HG02981 (cell line): ENCODE results near the gene KRCC1.
"Not testable (repeated sequence)": the region's sequence is repeated elsewhere in the genome, so short reads cannot be mapped to it uniquely, and the experiment has no call there.

ENCODE experiments used
- ATAC-seq: cut with Tn5 transposase; IDR thresholded peaks from one replicate; pipeline ENCODE4 v1.9.1; 2021; ENCODE audit warnings: mild to moderate bottlenecking, moderate library complexity; ENCODE audit not compliant: unreplicated experiment

Gene KRCC1

DNA sequence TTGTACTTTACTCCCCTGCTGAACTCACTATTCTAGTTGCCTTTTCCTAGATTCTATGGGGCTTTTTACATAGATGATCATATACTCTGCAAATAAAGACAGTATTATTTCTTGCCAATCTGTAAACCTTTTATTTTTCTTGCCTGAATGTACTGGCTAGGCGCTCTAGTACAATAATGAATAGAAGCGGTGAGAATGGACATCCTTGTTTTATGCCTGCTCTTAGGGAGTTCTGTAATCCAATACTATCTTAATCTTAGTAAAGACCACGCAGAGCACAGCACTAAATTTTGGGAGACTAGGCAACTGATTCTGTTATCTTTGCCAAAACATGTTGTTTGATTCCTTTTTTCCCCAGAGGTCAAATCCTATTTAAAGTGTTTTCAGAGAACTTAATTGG, 7.0 kb downstream of the KRCC1 start:
- ATAC-seq, result no peak

- ATAC-seq, result not testable (repeated sequence)
These were observed 10.0 kb downstream of the KRCC1 start for GRCh38 chr2:88045561-88045960.

GRCh38 chr2:88042476-88042875, 13.1 kb downstream of the KRCC1 start:
- ATAC-seq, result no peak

DNA sequence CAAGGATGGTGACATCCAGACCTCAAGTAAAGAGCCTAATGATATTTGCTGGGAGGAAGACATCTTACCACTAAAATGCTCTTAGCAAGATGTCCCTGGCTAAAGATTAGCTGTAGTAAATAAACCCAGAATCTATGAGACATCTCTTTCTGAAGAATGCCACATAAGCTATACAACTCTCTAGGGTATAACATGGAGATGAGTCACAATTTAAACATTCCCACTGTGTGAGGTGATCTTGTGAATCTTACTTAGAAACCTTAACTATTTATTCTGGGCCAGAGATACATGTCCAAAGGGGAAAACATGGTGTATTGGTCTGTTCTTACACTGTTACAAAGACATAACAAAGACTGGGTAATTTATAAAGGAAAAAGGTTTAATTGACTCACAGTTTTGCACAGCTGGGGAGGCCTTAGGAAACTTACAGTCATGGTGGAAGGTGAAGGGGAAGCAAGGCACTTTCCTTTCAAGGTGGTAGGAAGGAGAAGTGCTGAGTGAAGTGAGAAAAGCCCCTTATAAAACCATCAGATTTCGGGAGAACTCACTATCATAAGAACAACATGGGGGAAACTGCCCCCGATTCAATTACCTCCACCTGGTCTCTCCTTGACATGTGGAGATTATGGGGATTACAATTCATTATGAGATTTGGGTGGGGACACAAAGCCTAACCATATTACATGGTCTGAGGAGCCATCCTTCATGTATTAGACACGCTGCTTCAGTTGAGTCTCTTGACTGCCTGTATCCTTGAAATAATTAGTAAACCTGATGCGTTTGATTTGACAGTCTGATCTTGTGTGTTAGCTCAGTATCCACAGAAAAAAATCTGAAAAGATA, 17.1 kb downstream of the KRCC1 start:
- ATAC-seq, result no peak

DNA sequence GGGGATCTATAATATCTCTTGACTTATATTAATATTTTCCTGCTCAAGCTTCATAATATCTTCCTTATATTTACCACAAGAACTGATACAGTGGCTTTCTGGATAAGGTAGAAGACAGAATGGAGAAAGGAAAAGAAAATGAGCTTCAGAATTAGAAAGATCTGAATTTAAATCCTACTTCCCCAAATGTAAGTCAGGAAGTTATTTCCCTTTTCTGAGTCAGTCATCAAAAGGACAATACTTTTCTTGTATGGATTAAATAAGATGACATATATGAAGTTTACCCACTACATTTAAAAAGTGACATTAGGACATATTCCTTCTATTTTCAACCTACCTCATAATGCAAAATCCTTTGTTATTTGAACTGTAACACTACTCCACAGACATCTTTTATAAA, 19.0 kb downstream of the KRCC1 start:
- no peak for ATAC-seq

DNA sequence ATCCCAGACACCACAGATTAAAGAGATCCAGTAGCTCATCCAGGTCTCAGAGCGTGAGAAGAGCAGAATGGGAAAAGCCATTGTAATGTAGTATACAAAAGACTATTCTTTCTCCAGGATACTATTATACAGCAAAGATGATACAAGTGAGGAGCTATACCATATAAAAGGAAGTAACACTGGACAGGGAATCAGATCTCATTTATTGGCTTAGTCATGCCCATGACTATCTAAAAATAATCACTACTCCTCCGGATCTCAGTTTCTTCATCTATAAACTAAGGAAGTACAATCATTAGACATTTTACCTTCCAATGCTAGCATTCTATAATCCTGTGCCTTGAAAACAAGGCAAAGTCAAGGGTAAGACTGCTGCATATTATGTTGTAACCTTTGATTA, 19.4 kb downstream of the KRCC1 start:
- no peak for ATAC-seq

- no peak for ATAC-seq
These were observed 23.4 kb downstream of the KRCC1 start for GRCh38 chr2:88032070-88032702.

GRCh38 chr2:88028931-88029330, 26.7 kb downstream of the KRCC1 start:
- no peak for ATAC-seq

GRCh38 chr2:88027697-88028389, 27.7 kb downstream of the KRCC1 start:
- ATAC-seq, result peak; percentile 38

DNA sequence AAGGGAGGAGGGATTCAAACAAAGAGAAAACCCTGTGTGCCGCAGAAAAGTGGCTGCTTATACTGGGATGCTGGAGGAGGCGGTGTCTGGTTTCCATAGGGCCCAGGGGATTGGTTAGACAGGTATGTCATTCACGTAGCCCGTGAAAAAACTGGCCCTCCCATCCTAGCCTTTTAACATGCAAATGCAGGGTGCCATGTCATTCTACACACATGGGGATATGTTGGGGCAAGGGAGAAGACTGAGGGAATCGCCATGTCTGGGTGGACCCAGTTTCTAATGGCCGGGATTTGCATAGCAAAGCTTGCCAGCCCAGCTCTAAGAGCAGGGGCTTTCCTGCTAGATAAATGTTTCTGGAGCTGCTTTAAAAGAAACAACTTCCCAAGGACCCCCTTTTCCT, 31.1 kb downstream of the KRCC1 start:
- no peak for ATAC-seq

DNA sequence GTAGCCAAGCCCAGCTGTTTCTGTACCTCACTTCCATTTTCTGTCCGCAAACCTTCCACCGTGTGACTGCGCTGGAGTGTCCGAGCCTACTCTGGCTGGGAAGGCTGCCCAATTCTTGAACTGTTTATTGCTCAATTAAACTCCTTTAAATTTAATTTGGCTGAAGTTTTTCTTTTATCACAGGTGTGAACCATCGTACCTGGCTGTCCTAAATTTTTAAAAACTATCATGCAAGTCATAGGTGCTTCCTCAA, 33.0 kb downstream of the KRCC1 start:
- no peak for ATAC-seq

- ATAC-seq, result no peak
These were observed 35.6 kb downstream of the KRCC1 start for GRCh38 chr2:88019985-88020384.

DNA sequence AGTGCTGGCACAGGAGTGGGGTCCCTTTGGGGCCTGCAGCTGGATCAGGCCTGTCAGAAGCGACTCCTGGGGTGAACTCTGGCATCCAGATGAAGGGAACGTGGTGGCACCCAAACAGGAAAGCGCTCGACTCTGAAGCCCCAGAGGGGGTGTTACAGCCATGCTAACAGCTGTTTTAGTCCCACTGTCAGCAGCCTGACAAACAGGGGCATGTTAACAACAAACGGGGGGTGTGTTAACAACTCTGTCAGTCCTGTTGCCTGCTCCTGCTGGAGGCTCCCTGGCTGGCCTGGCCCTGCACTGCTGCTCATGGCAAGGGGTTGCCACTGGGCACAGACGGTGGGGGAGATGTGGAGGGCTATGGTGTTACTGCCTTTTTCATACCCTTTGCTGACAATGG, 36.7 kb downstream of the KRCC1 start:
- no peak for ATAC-seq

DNA sequence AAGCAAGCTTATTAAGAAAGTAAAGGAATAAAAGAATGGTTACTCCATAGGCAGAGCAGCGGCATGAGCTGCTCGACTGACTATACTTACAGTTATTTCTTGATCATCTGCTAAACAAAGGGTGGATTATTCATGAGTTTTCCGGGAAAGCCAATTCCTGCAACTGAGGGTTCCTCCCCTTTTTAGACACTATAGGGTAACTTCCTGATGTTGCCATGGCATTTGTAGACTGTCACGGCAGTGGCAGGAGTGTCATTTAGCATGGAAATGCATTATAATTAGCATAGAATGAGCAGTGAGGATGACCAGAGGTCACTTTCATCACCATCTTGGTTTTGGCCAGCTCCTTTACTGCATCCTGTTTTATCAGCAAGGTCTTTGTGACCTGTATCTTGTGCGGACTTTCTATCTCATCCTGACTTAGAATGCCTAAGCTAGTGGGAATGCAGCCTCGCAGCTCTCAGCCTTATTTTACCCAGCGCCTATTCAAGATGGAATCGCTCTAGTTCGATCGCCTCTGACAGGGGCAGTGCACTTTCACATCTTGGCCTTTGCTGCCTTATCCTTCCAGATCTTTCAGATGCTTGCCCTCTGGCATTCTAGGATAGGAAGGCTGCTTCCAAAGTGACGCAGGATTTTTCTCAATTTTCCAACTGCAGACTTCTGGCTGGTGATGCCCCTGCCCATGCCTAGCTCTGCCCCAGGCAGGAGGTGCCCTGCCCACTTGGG, 37.3 kb downstream of the KRCC1 start:
- ATAC-seq, result not testable (repeated sequence)

DNA sequence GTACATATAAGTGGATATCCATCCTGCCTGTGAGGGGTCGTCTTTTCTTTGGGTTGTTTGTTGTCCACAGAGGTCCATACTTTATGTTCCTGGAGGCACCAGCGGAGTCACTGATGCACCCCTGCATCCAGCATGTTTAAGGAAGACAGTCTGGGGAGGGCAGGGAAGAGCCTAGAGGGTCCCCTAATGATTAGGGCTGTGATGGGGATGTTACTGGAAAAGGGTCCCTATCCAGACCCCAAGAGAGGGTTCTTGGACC, 37.9 kb downstream of the KRCC1 start:
- not testable (repeated sequence) for ATAC-seq

DNA sequence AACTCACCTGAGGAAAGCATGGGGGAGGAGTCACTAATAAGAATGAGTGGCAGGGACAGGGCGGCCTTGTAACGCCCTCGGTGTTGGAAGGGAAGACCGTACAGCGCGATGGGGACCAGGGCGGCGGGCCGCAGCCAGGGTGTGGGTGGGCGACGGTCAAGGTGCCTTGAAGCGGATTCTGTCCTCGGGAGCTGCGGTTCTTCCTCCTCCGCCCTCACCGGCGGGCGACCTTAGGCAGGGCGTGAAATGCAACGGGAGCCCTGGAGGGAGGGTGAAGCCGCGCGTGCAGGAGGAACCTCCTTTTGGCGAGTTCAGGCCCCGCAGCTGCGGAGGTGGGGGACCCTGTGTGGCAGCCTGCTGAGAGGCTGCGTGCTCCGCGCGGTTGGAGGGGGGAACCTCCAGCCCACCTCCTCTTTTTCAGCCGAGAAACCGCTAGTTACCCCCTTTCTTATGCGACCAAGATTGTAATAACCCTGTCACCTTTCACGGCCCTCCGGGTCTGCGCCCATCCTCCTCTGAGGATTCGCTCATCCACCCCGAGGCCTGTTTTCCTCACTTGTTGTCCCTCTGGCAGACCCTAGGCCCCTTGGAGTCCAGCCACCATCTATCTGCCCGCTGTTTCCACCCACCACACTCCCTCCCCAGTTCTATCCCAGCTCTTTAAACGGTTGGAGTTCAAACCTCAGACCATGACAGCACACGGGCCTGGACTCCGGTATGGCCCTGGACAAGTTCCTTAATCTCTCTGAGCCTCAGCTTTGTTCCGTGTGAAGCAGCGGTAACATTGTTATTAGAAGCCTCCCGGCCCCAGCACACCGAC, 38.4 kb downstream of the KRCC1 start:
- peak; percentile 66 for ATAC-seq

DNA sequence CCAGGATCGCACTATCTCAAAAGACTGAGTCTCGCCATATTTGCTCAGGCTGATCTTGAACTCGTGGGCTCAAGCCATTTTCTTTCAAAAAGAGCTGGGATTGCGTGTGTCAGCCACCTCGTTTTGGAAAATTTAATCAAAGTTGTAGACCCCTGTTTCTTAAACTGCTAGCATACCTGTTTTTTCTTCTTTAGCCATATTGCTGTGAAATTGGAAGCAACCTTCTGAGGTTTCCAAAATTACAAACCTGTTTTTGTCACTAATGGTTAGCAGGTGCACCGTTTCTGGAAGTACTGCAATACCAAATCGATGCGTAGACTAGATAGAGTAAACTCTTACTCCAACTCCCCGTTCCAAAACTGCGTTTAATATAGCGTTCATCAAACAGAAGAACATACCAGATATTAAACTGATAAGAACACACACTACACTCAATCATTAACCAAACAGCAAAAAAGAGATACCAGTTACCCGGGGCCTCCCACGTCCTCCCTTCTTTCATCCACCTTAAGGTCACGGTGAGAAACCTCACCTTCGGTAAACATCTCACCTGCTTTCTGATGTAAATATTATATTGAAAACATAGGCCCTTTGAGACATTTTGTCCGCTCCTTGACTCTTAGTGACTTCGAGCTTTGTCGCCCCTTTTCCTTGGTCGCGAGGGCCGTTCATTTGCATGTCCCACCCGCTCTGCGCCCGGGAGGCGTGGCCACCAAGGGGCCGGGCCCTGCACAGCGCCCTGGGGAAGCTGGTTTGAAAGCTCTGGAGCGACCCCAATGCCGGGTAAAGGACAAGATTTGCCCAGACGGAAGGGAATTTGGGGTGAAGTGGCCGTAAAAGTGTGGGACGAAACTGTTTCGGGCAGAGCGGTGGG, 39.3 kb downstream of the KRCC1 start, which contains the start of gene RNU2-63P:
Gene RNU2-63P (minus strand): TSS at position 462 of the 874 bp plus-strand sequence.
- peak; percentile 79 for ATAC-seq

DNA sequence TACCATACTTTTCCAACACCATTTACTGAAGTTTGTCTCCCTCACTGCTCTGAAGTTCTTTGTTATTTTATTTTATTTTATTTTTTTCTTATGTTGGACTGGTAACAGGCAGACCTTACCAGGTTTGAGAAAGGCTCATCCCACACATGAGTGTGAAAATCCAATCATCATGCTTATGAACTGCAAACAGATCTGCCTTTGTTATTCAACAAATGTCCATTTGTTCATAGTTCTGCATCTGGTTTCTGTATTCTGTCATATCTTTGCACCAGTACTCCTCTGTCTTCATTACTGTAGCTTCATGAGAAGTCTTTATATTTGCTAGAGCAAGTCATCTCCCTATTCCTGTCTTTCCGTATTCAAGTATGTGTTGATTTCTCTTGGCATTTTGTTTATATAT, 44.6 kb downstream of the KRCC1 start:
- ATAC-seq, result no peak

DNA sequence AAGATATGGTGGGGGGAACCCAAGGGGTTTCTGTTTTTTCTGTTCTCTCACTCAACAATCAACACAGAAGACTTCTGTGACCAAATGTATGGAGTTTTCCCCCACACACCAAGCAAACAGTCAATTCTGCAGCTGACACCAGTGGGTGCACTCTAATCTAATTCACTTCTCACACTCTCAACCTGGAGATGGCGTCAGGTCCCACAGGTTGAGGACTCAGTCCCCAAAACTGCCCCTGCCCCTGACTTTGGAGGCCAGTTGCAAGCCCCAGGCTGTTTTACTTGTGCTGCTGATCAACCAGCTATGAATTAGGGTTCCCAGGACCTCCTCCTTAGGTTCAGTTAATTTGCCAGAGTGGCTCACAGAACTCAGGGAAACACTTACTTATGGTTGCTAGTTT, 45.4 kb downstream of the KRCC1 start:
- ATAC-seq, result no peak

DNA sequence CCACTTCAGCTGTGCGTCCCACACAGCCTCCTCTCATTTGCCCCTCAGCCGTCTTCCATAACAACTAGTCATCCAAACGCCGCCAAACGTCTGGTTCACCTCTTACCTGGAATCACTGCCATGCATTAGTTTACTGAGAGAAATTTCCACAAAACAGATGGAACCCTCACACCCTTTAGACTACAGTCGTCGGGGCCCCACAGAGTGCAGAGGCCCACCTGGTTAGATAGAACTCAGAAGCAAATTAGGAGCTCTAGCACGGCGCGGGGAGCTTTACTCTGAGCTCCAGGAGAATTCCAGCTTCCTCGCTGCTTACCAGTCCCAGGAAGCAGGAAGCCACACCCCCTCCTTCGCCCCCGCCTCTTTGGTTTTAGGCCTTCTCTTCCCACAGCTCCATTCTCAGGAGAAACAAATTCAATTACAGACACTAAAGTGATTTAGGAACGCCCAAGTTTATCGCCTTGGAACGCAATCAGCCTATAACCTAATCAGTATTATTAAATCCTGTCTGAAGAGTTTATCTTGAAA, 48.6 kb downstream of the KRCC1 start:
- no peak for ATAC-seq
